OCI-LY3 (cell line): ENCODE results near the gene TAF11L8.
"Not testable (repeated sequence)": the region's sequence is repeated elsewhere in the genome, so short reads cannot be mapped to it uniquely, and the experiment has no call there.

Source experiments
- CTCF ChIP-seq: fragments of 200-600, 300-600 bp; sonication (generic); IDR thresholded peaks from 2 replicates; pipeline ENCODE4 v1.5.1; 2014; ENCODE audit warnings: antibody characterized with exemption, low read length, low read depth
- EZH2phosphoT487 ChIP-seq: fragments of 200-600 bp; shearing (Covaris generic); IDR thresholded peaks from 2 replicates; pipeline ENCODE4 v1.6.1; 2018; ENCODE audit warnings: antibody characterized with exemption, mixed run types, low read depth

GRCh38 chr5:17594255-17594654 lies 3.5 kb upstream of the TAF11L8 start, which contains the start of gene TAF11L9:
- TF ChIP-seq CTCF, EZH2phosphoT487: not testable (repeated sequence)
